Brain microvascular endothelial cell (primary cell): ENCODE data around the gene ROR2.

ENCODE experiments used
- DNase-seq: peaks from one replicate; pipeline ENCODE4 v3.0.0-alpha.2; 2020
- H3K27ac ChIP-seq: fragments of 250-450 bp; sonication (Bioruptor Pico); 2 replicates; pipeline ENCODE4 v1.5.1; 2020; ENCODE audit warnings: mild to moderate bottlenecking, moderate library complexity
- H3K27me3 ChIP-seq: fragments of 250-450 bp; sonication (Bioruptor Pico); replicated peaks from 2 replicates; pipeline ENCODE4 v1.5.1; 2020; ENCODE audit warnings: mild to moderate bottlenecking
- H3K36me3 ChIP-seq: fragments of 250-450 bp; sonication (Bioruptor Pico); replicated peaks from 2 replicates; pipeline ENCODE4 v1.5.1; 2020; ENCODE audit warnings: mild to moderate bottlenecking
- H3K4me3 ChIP-seq: 2 replicates; pipeline ENCODE4 v1.5.1; 2011; ENCODE audit warnings: low read depth, mild to moderate bottlenecking, control low read depth, low read length, moderate library complexity
- CTCF ChIP-seq: IDR thresholded peaks from 2 replicates; pipeline ENCODE4 v1.5.1; 2011; ENCODE audit warnings: low read depth, mild to moderate bottlenecking, moderate library complexity, low read length, control low read depth, inconsistent platforms; ENCODE audit errors: missing control alignments
- in situ Hi-C: cut with HindIII; loops from 2 replicates; pipeline ENCODE4 v1.10.0; 2017; ENCODE audit warnings: low sequenced_read_pairs, low pct_ligation_motif_present

Gene ROR2

GRCh38 chr9:91884153-91884552, 65.9 kb downstream of the ROR2 start:
- H3K27ac ChIP-seq = no peak overlapping the region
- no peak overlapping the region for H3K4me3 ChIP-seq
- no peak for TF ChIP-seq CTCF
- in situ Hi-C loops = no loop called here
- no peaks in the 10 kb centered on the region for H3K36me3 ChIP-seq
- H3K27me3 ChIP-seq = no peaks in the 10 kb centered on the region
- DNase-seq = no peak

- no peak for TF ChIP-seq CTCF
- in situ Hi-C loops = no loop called here
Observed at GRCh38 chr9:91883503-91883902, 66.5 kb downstream of the ROR2 start.

GRCh38 chr9:91882627-91883026, 67.4 kb downstream of the ROR2 start:
- in situ Hi-C loops = no loop called here
- Histone ChIP-seq H3K4me3 (no peak overlapping the region), H3K27ac (no peak overlapping the region), H3K36me3 (no peaks in the 10 kb centered on the region), H3K27me3 (no peaks in the 10 kb centered on the region)
- DNase-seq = no peak
- no peak for TF ChIP-seq CTCF

More at GRCh38 chr9:91883503-91883902, 66.5 kb downstream of the ROR2 start:
- DNase-seq = no peak
- Histone ChIP-seq H3K36me3 (no peaks in the 10 kb centered on the region), H3K27ac (no peak overlapping the region), H3K4me3 (no peak overlapping the region), H3K27me3 (no peaks in the 10 kb centered on the region)

GRCh38 chr9:91880378-91880972, 69.6 kb downstream of the ROR2 start:
- TF ChIP-seq CTCF = no peak
- H3K36me3 ChIP-seq = no peaks in the 10 kb centered on the region
- in situ Hi-C loops = no loop called here
- H3K4me3 ChIP-seq = no peak overlapping the region
- H3K27me3 ChIP-seq = no peaks in the 10 kb centered on the region
- DNase-seq = no peak
- H3K27ac ChIP-seq = no peak overlapping the region

- in situ Hi-C loops = no loop called here
- Histone ChIP-seq H3K27ac (no peak overlapping the region), H3K27me3 (no peaks in the 10 kb centered on the region), H3K4me3 (no peak overlapping the region), H3K36me3 (no peaks in the 10 kb centered on the region)
- DNase-seq = no peak
- no peak for TF ChIP-seq CTCF
Observed at GRCh38 chr9:91879231-91879630, 70.8 kb downstream of the ROR2 start.

GRCh38 chr9:91873637-91874051, 76.4 kb downstream of the ROR2 start:
- H3K36me3 ChIP-seq = no peaks in the 10 kb centered on the region
- in situ Hi-C loops = no loop called here
- DNase-seq = no peak
- no peak overlapping the region for H3K4me3 ChIP-seq
- no peak for TF ChIP-seq CTCF
- no peak overlapping the region for H3K27ac ChIP-seq
- H3K27me3 ChIP-seq = no peaks in the 10 kb centered on the region
